GM12801 (cell line): ENCODE measurements around the gene TMEM198.

ENCODE experiments used
- CTCF ChIP-seq: IDR thresholded peaks from one replicate; pipeline ENCODE4 v1.5.1; 2011; ENCODE audit warnings: control low read depth; ENCODE audit not compliant: insufficient read length; ENCODE audit errors: extremely low read depth

TMEM198 gene

GRCh38 chr2:219543596-219544358 is at the start of gene TMEM198, which contains the start of gene CHPF:
Gene TMEM198 (plus strand): TSS chr2:219544028. CDS start chr2:219544728, 700 bp downstream.
Gene CHPF (minus strand): TSS chr2:219543809. CDS start chr2:219543538, 271 bp downstream.
- no peak for TF ChIP-seq CTCF

- TF ChIP-seq CTCF, result no peak
These were observed 48.8 kb upstream of the TMEM198 start for GRCh38 chr2:219494952-219495530.

- no peak for TF ChIP-seq CTCF
These were observed 48.2 kb upstream of the TMEM198 start for GRCh38 chr2:219495531-219496122.

GRCh38 chr2:219496247-219496824 is 47.5 kb upstream of the TMEM198 start:
- TF ChIP-seq CTCF, result no peak

- TF ChIP-seq CTCF, result no peak
These were observed 46.9 kb upstream of the TMEM198 start for GRCh38 chr2:219496825-219497494.

- no peak for TF ChIP-seq CTCF
These were observed 46.1 kb upstream of the TMEM198 start for GRCh38 chr2:219497495-219498279.
